ENCODE measurements around the gene COA1. TPM values are rescaled to one million over a fixed set of nuclear protein-coding genes. Genes with fewer than 3 reads are reported as not detected.

Gene COA1
- total RNA-seq, 2 donors from 2014 or later: 104 to 144 TPM

GRCh38 chr7:43625980-43626379, 103.3 kb downstream of the COA1 start:
- Histone ChIP-seq H3K27me3 (ENCODE audit: control insufficient read depth, insufficient read depth, low read length, poor library complexity, severe bottlenecking) (no peaks in the 10 kb centered on the region), H3K9me3 (ENCODE audit: control insufficient read depth, low read length) (no peaks in the 10 kb centered on the region), H3K9ac (ENCODE audit: extremely low read depth, low read length, poor library complexity, severe bottlenecking) (no peak overlapping the region), H3K4me3 (ENCODE audit: low read length) (no peak overlapping the region), H3K27ac (ENCODE audit: low read depth, low read length) (no peak overlapping the region), H3K4me1 (ENCODE audit: control insufficient read depth, insufficient read depth, low read length) (no peaks in the 10 kb centered on the region), H3K36me3 (ENCODE audit: control insufficient read depth, insufficient read depth, low read length) (peaks cover 63% of the 10 kb centered on the region)
- Mint-ChIP-seq H3K27ac (no peak overlapping the region), H3K4me3 (no peak overlapping the region), H3K4me1 (peaks cover 3% of the 10 kb centered on the region), H3K27me3 (ENCODE audit: insufficient read depth) (no peaks in the 10 kb centered on the region), H3K36me3 (ENCODE audit: low read depth) (peaks cover 42% of the 10 kb centered on the region), H3K9me3 (no peaks in the 10 kb centered on the region)
- DNase-seq: no peak
- no peak for TF ChIP-seq CTCF (conservative IDR thresholded peaks at IDR 0.05)
- 94% methylated on average over 4 of the region's 4 CpGs; no CpG with 5 or more reads in 1 of the 2 experiments for WGBS, 2 experiments (ENCODE audit: insufficient coverage in 1 of 2, insufficient read length in 1 of 2)

GRCh38 chr7:43625453-43625852, 103.9 kb downstream of the COA1 start:
- Mint-ChIP-seq H3K9me3 (no peaks in the 10 kb centered on the region), H3K4me3 (no peak overlapping the region), H3K4me1 (peaks cover 7% of the 10 kb centered on the region), H3K27me3 (ENCODE audit: insufficient read depth) (no peaks in the 10 kb centered on the region), H3K27ac (no peak overlapping the region), H3K36me3 (ENCODE audit: low read depth) (peaks cover 38% of the 10 kb centered on the region)
- no peak for DNase-seq
- TF ChIP-seq CTCF (conservative IDR thresholded peaks at IDR 0.05): no peak
- H3K4me3 ChIP-seq (ENCODE audit: low read length): no peak overlapping the region
- no peaks in the 10 kb centered on the region for H3K9me3 ChIP-seq (ENCODE audit: control insufficient read depth, low read length)
- no peak overlapping the region for H3K27ac ChIP-seq (ENCODE audit: low read depth, low read length)
- H3K27me3 ChIP-seq (ENCODE audit: control insufficient read depth, insufficient read depth, low read length, poor library complexity, severe bottlenecking): no peaks in the 10 kb centered on the region
- peaks cover 63% of the 10 kb centered on the region for H3K36me3 ChIP-seq (ENCODE audit: control insufficient read depth, insufficient read depth, low read length)
- H3K9ac ChIP-seq (ENCODE audit: extremely low read depth, low read length, poor library complexity, severe bottlenecking): no peak overlapping the region
- no peaks in the 10 kb centered on the region for H3K4me1 ChIP-seq (ENCODE audit: control insufficient read depth, insufficient read depth, low read length)

GRCh38 chr7:43624156-43624555, 105.2 kb downstream of the COA1 start:
- no peak overlapping the region for H3K4me3 Mint-ChIP-seq
- H3K4me1 ChIP-seq (ENCODE audit: control insufficient read depth, insufficient read depth, low read length): no peaks in the 10 kb centered on the region
- H3K36me3 ChIP-seq (ENCODE audit: control insufficient read depth, insufficient read depth, low read length): peaks cover 55% of the 10 kb centered on the region
- H3K27me3 ChIP-seq (ENCODE audit: control insufficient read depth, insufficient read depth, low read length, poor library complexity, severe bottlenecking): no peaks in the 10 kb centered on the region
- H3K9me3 Mint-ChIP-seq: no peaks in the 10 kb centered on the region
- peaks cover 35% of the 10 kb centered on the region for H3K36me3 Mint-ChIP-seq (ENCODE audit: low read depth)
- no peak overlapping the region for H3K27ac ChIP-seq (ENCODE audit: low read depth, low read length)
- no peaks in the 10 kb centered on the region for H3K27me3 Mint-ChIP-seq (ENCODE audit: insufficient read depth)
- peaks cover 7% of the 10 kb centered on the region for H3K4me1 Mint-ChIP-seq
- 78 to 93% methylated on average over 1 to 2 of the region's 2 CpGs for WGBS, 2 experiments (ENCODE audit: insufficient coverage in 1 of 2, insufficient read length in 1 of 2)
- H3K27ac Mint-ChIP-seq: no peak overlapping the region
- no peak for DNase-seq
- no peaks in the 10 kb centered on the region for H3K9me3 ChIP-seq (ENCODE audit: control insufficient read depth, low read length)
- no peak overlapping the region for H3K9ac ChIP-seq (ENCODE audit: extremely low read depth, low read length, poor library complexity, severe bottlenecking)
- TF ChIP-seq CTCF (conservative IDR thresholded peaks at IDR 0.05): no peak
- no peak overlapping the region for H3K4me3 ChIP-seq (ENCODE audit: low read length)
